Amniotic epithelial cell (primary cell): Measurements from ENCODE around the gene COQ7.
A peak's percentile ranks its signal among the peaks of the same experiment; 100 is the strongest.

Experiments used
- DNase-seq: peaks from one replicate; pipeline ENCODE4 v3.0.0-alpha.2; 2010; ENCODE audit warnings: low read depth

COQ7 gene

GRCh38 chr16:19113577-19114358, 46.4 kb downstream of the COQ7 start, which contains the start of gene ITPRIPL2:
ITPRIPL2 (plus strand) TSS chr16:19113964; CDS start chr16:19114462, 498 bp downstream.
- DNase-seq: peak; percentile 67

GRCh38 chr16:19114359-19115147, 47.1 kb downstream of the COQ7 start:
- DNase-seq: peak; percentile 62

GRCh38 chr16:19115148-19116021, 48.0 kb downstream of the COQ7 start:
- no peak for DNase-seq

- peak; percentile 79 for DNase-seq
These were observed 49.5 kb downstream of the COQ7 start for GRCh38 chr16:19116711-19117449.

GRCh38 chr16:19118938-19119431, 51.6 kb downstream of the COQ7 start:
- peak; percentile 97 for DNase-seq

- peak; percentile 93 for DNase-seq
These were observed 52.1 kb downstream of the COQ7 start for GRCh38 chr16:19119564-19119963.

GRCh38 chr16:19123535-19124178, 56.2 kb downstream of the COQ7 start:
- DNase-seq: no peak

GRCh38 chr16:19126300-19126699, 58.9 kb downstream of the COQ7 start:
- DNase-seq: no peak

GRCh38 chr16:19127205-19127604, 59.8 kb downstream of the COQ7 start:
- DNase-seq: no peak

- no peak for DNase-seq
These were observed 60.3 kb downstream of the COQ7 start for GRCh38 chr16:19127674-19128131.

GRCh38 chr16:19128454-19129200, 61.2 kb downstream of the COQ7 start:
- no peak for DNase-seq
